ENCODE data around the gene NCOA1.
"Not testable (repeated sequence)": the region's sequence is repeated elsewhere in the genome, so short reads cannot be mapped to it uniquely, and the experiment has no call there.

Gene NCOA1

GRCh38 chr2:24490690-24491541, at the start of gene NCOA1:
NCOA1 (plus strand) TSS chr2:24491254; CDS start chr2:24658678, 167,424 bp downstream.
- peak; percentile 90 for DNase-seq (ENCODE audit: low spot score)

- no peak for DNase-seq (ENCODE audit: low spot score)
Measured at GRCh38 chr2:24448797-24449196, 42.3 kb upstream of the NCOA1 start.

- DNase-seq (ENCODE audit: low spot score): no peak
Measured at GRCh38 chr2:24449344-24449743, 41.7 kb upstream of the NCOA1 start.

- no peak for DNase-seq (ENCODE audit: low spot score)
Measured at GRCh38 chr2:24451805-24452501, 39.1 kb upstream of the NCOA1 start.

GRCh38 chr2:24452502-24452885, 38.6 kb upstream of the NCOA1 start:
- DNase-seq (ENCODE audit: low spot score): no peak

- no peak for DNase-seq (ENCODE audit: low spot score)
Measured at GRCh38 chr2:24453379-24454073, 37.5 kb upstream of the NCOA1 start.

- no peak for DNase-seq (ENCODE audit: low spot score)
Measured at GRCh38 chr2:24454294-24454693, 36.8 kb upstream of the NCOA1 start.

GRCh38 chr2:24456599-24457556, 34.2 kb upstream of the NCOA1 start:
- DNase-seq (ENCODE audit: low spot score): no peak

GRCh38 chr2:24457696-24458386, 33.2 kb upstream of the NCOA1 start:
- no peak for DNase-seq (ENCODE audit: low spot score)

GRCh38 chr2:24459224-24460161, 31.6 kb upstream of the NCOA1 start:
- DNase-seq (ENCODE audit: low spot score): no peak

- no peak for DNase-seq (ENCODE audit: low spot score)
Measured at GRCh38 chr2:24461685-24462084, 29.4 kb upstream of the NCOA1 start.

GRCh38 chr2:24463271-24463670, 27.8 kb upstream of the NCOA1 start:
- no peak for DNase-seq (ENCODE audit: low spot score)

- DNase-seq (ENCODE audit: low spot score): no peak
Measured at GRCh38 chr2:24466871-24467870, 23.9 kb upstream of the NCOA1 start.

- not testable (repeated sequence) for DNase-seq (ENCODE audit: low spot score)
Measured at GRCh38 chr2:24468453-24468852, 22.6 kb upstream of the NCOA1 start.

GRCh38 chr2:24469148-24469650, 21.9 kb upstream of the NCOA1 start:
- no peak for DNase-seq (ENCODE audit: low spot score)

- DNase-seq (ENCODE audit: low spot score): no peak
Measured at GRCh38 chr2:24471662-24472061, 19.4 kb upstream of the NCOA1 start.

GRCh38 chr2:24472416-24472815, 18.6 kb upstream of the NCOA1 start:
- no peak for DNase-seq (ENCODE audit: low spot score)

GRCh38 chr2:24473626-24474025, 17.4 kb upstream of the NCOA1 start:
- no peak for DNase-seq (ENCODE audit: low spot score)

Data from CD4-positive, alpha-beta T cell treated with Interleukin-6 at 100 ng/mL for 8 hours (primary cell).